ENCODE results near the gene C4A. TPM values are rescaled to one million over a fixed set of nuclear protein-coding genes. Genes with fewer than 3 reads are reported as not detected.
"Not testable (repeated sequence)": the region's sequence is repeated elsewhere in the genome, so short reads cannot be mapped to it uniquely, and the experiment has no call there.

The C4A gene
- total RNA-seq (2014; rRNA removed) (2.2 and 3.6 TPM in 2 replicates), Bru-seq, nascent RNA (percentile 15 among the genes with signal in this experiment), BruChase-seq, experiment 1, labeled RNA remaining after a 6-hour chase (percentile 29 among the genes with signal in this experiment), BruChase-seq, experiment 2, labeled RNA remaining after a 2-hour chase (percentile 12 among the genes with signal in this experiment)
- long read RNA-seq, partial matches to known transcripts = 0 of 1 reads
- long read RNA-seq, other reads (novel, unspliced or antisense) = 0 of 1 reads

DNA sequence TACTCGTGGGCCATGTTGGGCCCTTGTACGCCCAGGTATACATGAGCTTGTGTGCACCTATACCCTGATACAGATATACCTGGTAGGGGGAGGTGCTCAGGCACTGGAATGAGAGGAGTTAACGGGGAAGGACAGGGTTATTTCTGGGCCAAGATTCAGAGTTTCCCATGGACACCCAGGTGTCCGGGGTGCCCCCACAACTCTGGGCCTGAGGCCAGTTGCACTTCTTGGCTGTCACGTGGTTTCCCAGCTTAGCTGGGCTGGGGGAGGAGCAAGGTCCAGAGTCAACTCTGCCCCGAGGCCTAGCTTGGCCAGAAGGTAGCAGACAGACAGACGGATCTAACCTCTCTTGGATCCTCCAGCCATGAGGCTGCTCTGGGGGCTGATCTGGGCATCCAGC, at the start of gene C4A:
TSS of gene C4A (plus strand) at position 314 of the 400 bp plus-strand sequence. CDS start at position 365, 51 bp downstream.
- H3K27me3 ChIP-seq (ENCODE audit: low read length); H3K9me3 ChIP-seq (ENCODE audit: low read length); H3K79me2 ChIP-seq (ENCODE audit: low read length); DNase-seq; H3K4me1 ChIP-seq (ENCODE audit: insufficient read depth, low read length); H3K27ac ChIP-seq (ENCODE audit: low read length); H4K20me1 ChIP-seq (ENCODE audit: low read length); H3K4me3 ChIP-seq (ENCODE audit: low read length); intact Hi-C loops (cut with micrococcal nuclease); BruUV-seq (replicated peaks); CTCF ChIA-PET; H3K4me2 ChIP-seq (ENCODE audit: low read length); POLR2A ChIA-PET (ENCODE audit: unreplicated experiment); H3K9ac ChIP-seq (ENCODE audit: low read length); H2AFZ ChIP-seq (ENCODE audit: low read length); H3F3A ChIP-seq (ENCODE audit: low read length, unreplicated experiment); ATAC-seq; H3K36me3 ChIP-seq (ENCODE audit: low read depth, low read length); H3K9me2 ChIP-seq (replicated peaks; ENCODE audit: low read length): not testable (repeated sequence)

DNA sequence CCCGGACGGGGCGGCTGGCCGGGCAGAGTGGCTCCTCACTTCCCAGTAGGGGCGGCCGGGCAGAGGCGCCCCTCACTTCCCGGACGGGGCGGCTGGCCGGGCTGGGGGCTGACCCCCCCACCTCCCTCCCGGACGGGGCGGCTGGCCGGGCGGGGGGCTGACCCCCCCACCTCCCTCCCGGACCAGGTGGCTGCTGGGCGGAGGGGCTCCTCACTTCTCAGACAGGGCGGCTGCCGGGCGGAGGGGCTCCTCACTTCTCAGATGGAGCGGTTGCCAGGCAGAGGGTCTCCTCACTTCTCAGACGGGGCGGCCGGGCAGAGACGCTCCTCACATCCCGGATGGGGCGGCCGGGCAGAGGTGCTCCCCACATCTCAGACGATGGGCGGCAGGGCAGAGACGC, 49.7 kb upstream of the C4A start:
- ATAC-seq; H3K27me3 ChIP-seq (ENCODE audit: low read length); H3K4me1 ChIP-seq (ENCODE audit: insufficient read depth, low read length); H3K4me3 ChIP-seq (ENCODE audit: low read length); intact Hi-C loops (cut with micrococcal nuclease); H2AFZ ChIP-seq (ENCODE audit: low read length); H4K20me1 ChIP-seq (ENCODE audit: low read length); BruUV-seq (replicated peaks); H3K27ac ChIP-seq (ENCODE audit: low read length); POLR2A ChIA-PET (ENCODE audit: unreplicated experiment); DNase-seq; H3K9ac ChIP-seq (ENCODE audit: low read length); H3K79me2 ChIP-seq (ENCODE audit: low read length); H3K4me2 ChIP-seq (ENCODE audit: low read length); H3K9me2 ChIP-seq (replicated peaks; ENCODE audit: low read length); CTCF ChIA-PET; H3K36me3 ChIP-seq (ENCODE audit: low read depth, low read length); H3K9me3 ChIP-seq (ENCODE audit: low read length); H3F3A ChIP-seq (ENCODE audit: low read length, unreplicated experiment): not testable (repeated sequence)

DNA sequence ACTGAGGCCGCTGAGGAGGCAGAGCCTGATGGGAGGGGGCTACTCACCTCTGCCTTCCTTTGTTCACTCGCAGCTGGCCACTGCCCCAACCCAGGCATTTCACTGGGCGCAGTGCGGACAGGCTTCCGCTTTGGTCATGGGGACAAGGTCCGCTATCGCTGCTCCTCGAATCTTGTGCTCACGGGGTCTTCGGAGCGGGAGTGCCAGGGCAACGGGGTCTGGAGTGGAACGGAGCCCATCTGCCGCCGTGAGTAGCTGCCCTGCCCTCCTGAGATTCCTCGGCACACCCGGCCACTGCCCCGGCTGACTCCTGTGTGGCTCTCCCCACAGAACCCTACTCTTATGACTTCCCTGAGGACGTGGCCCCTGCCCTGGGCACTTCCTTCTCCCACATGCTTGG, 48.3 kb upstream of the C4A start:
- no TSS peak for BruUV-seq (replicated peaks)

DNA sequence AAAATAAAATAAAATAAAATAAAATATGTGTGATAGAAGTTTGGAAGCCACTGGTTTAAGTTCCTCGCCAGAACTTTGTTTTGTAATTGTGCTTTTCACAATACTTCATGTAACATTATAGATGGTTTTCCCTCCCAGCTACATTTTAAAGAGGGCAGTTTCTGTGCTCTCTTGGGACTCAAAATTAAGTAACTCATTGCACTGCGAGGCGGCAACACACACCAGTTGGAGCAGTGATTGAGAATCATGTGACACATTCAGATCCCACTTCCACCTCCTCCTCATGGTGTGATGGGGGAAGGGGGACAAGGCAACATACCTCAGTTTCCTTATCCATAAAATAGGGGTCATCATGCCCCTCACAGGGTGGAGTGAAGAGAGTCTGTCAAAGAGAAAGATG, 46.8 kb upstream of the C4A start:
- Histone ChIP-seq H3K27me3 (ENCODE audit: low read length) (no peaks in the 10 kb centered on the region), H3K9me3 (ENCODE audit: low read length) (no peaks in the 10 kb centered on the region), H3K4me2 (ENCODE audit: low read length) (no peak overlapping the region), H2AFZ (ENCODE audit: low read length) (no peak overlapping the region), H3K79me2 (ENCODE audit: low read length) (no peaks in the 10 kb centered on the region), H3K9ac (ENCODE audit: low read length) (no peak overlapping the region), H4K20me1 (ENCODE audit: low read length) (no peaks in the 10 kb centered on the region), H3K36me3 (ENCODE audit: low read depth, low read length) (no peaks in the 10 kb centered on the region), H3K9me2 (replicated peaks; ENCODE audit: low read length) (no peaks in the 10 kb centered on the region), H3F3A (ENCODE audit: low read length, unreplicated experiment) (no peaks in the 10 kb centered on the region), H3K4me1 (ENCODE audit: insufficient read depth, low read length) (peaks cover 1% of the 10 kb centered on the region; the same call in 1 of the 2 replicates), H3K27ac (ENCODE audit: low read length) (no peak overlapping the region), H3K4me3 (ENCODE audit: low read length) (no peak overlapping the region)
- TF ChIP-seq EZH2 (IDR thresholded peaks at IDR 0.05; ENCODE audit: low read length, unreplicated experiment) (no peak), EZH2phosphoT487 (IDR thresholded peaks at IDR 0.05; ENCODE audit: borderline replicate concordance, low read length) (no peak)
- TF ChIP-seq, protein P1, sequence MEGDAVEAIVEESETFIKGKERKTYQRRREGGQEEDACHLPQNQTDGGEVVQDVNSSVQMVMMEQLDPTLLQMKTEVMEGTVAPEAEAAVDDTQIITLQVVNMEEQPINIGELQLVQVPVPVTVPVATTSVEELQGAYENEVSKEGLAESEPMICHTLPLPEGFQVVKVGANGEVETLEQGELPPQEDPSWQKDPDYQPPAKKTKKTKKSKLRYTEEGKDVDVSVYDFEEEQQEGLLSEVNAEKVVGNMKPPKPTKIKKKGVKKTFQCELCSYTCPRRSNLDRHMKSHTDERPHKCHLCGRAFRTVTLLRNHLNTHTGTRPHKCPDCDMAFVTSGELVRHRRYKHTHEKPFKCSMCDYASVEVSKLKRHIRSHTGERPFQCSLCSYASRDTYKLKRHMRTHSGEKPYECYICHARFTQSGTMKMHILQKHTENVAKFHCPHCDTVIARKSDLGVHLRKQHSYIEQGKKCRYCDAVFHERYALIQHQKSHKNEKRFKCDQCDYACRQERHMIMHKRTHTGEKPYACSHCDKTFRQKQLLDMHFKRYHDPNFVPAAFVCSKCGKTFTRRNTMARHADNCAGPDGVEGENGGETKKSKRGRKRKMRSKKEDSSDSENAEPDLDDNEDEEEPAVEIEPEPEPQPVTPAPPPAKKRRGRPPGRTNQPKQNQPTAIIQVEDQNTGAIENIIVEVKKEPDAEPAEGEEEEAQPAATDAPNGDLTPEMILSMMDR (conservative IDR thresholded peaks at IDR 0.05; ENCODE audit: low read depth, low read length) = no peak
- ChIA-PET CTCF (no interaction called here), POLR2A (ENCODE audit: unreplicated experiment) (no interaction called here)
- intact Hi-C loops (cut with micrococcal nuclease) = no loop called here
- no TSS peak for BruUV-seq (replicated peaks)
- no peak for DNase-seq
- no peak for ATAC-seq

More for the DNA sequence above, 48.3 kb upstream of the C4A start:
- Histone ChIP-seq H3K9me2 (replicated peaks; ENCODE audit: low read length) (no peaks in the 10 kb centered on the region), H3K27ac (ENCODE audit: low read length) (no peak overlapping the region), H3K27me3 (ENCODE audit: low read length) (no peaks in the 10 kb centered on the region), H3K4me1 (ENCODE audit: insufficient read depth, low read length) (no peaks in the 10 kb centered on the region), H3K9ac (ENCODE audit: low read length) (no peak overlapping the region), H4K20me1 (ENCODE audit: low read length) (no peaks in the 10 kb centered on the region), H3K9me3 (ENCODE audit: low read length) (no peaks in the 10 kb centered on the region), H3K36me3 (ENCODE audit: low read depth, low read length) (no peaks in the 10 kb centered on the region), H3K4me2 (ENCODE audit: low read length) (no peak overlapping the region), H3K79me2 (ENCODE audit: low read length) (no peaks in the 10 kb centered on the region), H2AFZ (ENCODE audit: low read length) (no peak overlapping the region), H3F3A (ENCODE audit: low read length, unreplicated experiment) (no peaks in the 10 kb centered on the region), H3K4me3 (ENCODE audit: low read length) (no peak overlapping the region)
- DNase-seq = no peak
- intact Hi-C loops (cut with micrococcal nuclease) = no loop called here
- CTCF ChIA-PET = no interaction called here
- TF ChIP-seq EZH2phosphoT487 (IDR thresholded peaks at IDR 0.05; ENCODE audit: borderline replicate concordance, low read length) = no peak
- TF ChIP-seq, protein P1 (conservative IDR thresholded peaks at IDR 0.05; ENCODE audit: low read depth, low read length) = no peak
- no peak for TF ChIP-seq EZH2 (IDR thresholded peaks at IDR 0.05; ENCODE audit: low read length, unreplicated experiment)
- POLR2A ChIA-PET (ENCODE audit: unreplicated experiment) = no interaction called here
- no peak for ATAC-seq
